ENCODE measurements around the gene TM9SF4.

TM9SF4 gene, protein sequence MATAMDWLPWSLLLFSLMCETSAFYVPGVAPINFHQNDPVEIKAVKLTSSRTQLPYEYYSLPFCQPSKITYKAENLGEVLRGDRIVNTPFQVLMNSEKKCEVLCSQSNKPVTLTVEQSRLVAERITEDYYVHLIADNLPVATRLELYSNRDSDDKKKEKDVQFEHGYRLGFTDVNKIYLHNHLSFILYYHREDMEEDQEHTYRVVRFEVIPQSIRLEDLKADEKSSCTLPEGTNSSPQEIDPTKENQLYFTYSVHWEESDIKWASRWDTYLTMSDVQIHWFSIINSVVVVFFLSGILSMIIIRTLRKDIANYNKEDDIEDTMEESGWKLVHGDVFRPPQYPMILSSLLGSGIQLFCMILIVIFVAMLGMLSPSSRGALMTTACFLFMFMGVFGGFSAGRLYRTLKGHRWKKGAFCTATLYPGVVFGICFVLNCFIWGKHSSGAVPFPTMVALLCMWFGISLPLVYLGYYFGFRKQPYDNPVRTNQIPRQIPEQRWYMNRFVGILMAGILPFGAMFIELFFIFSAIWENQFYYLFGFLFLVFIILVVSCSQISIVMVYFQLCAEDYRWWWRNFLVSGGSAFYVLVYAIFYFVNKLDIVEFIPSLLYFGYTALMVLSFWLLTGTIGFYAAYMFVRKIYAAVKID

DNA sequence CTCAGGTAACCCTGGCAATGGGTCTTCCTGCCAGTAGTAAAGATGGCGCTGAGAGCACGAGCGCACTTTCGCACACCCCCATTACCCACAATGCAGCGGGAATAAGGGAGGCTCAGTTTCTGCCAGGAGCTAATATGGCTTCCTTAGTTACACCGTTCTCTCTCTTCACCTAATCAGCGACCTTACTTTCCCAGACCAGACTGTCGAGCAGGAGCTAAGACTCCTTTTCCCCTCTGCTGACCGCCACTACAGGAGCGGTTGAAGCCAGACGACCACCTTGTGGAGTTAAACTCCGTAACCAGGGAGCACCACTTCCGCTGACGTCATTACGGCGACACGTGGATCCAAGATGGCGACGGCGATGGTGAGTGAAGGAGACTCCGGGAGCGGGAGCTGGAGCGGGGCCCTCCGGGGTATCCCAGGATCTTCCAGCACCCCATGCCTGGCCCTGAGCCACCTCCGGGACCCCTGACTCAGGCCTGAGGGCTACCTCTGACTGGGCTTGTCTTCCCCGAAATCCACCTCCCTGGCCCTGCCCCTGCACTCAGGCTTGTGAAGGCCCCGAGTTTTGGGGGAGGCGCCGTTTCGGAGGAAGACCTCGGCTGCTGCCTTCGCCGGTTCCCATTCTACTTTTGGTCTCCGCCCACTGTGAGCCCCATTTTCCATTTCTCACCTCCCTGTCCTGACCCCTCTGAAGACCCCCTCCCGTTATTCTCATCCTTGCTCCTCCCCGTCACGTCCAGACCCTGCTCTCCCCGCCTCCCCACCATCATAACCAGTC, at the start of gene TM9SF4:
Gene TM9SF4, plus strand, starts transcription at position 323 of the 781 bp plus-strand sequence. Its CDS starts 27 bp downstream, at position 350.
- DNase-seq = peak; percentile 98

DNA sequence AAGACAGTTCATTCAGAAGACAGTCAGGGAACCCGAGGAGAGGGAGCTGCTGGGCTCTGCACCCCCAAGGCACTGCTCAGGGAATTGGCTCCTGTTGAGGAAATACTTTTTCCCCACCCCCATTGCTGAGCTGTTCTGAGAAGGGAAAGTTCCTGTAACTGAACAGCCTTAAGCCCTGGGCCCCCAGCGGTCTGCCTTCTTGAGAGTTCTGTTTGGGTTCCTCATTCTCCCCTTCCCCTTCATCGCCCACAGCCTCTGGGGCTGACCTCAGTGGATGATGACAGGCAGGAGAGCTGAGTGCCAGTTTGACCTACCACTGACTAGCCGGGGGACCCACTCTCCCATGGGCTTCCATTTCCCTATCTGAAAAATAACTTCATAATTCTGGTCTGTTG, 46.7 kb upstream of the TM9SF4 start:
- no peak for DNase-seq

- DNase-seq = no peak
Observed at GRCh38 chr20:32063695-32064094, 45.8 kb upstream of the TM9SF4 start.

DNA sequence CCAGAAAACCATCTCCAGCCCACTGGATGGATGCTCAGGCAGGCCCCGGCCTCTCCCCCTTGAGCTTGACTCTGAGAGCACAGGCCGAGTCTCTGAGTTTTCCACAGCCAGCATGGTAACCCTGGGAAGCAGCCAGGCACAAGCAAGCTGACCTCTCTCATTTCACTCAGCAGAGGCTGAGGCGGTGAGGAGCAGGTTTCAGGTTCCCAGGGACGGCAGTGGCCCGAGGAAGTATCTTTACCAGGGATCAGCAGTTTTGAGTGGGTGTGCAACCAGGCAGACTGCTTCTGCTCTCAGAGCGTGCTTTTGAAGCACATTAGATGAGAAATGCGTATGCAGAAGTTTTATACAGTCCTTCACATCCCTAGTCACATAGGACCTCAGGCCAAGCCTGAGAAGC, 44.8 kb upstream of the TM9SF4 start:
- no peak for DNase-seq

GRCh38 chr20:32067234-32067821, 42.2 kb upstream of the TM9SF4 start:
- DNase-seq = no peak

DNA sequence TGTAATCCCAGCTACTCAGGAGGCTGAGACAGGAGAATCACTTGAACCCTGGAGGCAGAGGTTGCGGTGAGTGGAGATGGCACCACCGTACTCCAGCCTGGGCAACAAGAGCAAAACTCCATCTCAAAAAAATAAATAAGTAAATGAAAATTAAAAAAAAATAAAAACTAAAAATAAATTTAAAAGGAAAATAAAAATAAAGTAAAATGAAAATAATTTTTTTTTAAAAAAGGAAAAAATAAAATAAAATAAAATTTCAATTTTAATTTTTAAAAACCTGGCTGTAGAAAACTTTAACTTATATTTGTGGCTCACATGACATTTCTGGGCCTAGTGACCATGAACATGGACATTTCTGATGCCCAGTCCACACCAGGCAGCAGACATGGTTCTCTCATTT, 41.3 kb upstream of the TM9SF4 start:
- DNase-seq = no peak

DNA sequence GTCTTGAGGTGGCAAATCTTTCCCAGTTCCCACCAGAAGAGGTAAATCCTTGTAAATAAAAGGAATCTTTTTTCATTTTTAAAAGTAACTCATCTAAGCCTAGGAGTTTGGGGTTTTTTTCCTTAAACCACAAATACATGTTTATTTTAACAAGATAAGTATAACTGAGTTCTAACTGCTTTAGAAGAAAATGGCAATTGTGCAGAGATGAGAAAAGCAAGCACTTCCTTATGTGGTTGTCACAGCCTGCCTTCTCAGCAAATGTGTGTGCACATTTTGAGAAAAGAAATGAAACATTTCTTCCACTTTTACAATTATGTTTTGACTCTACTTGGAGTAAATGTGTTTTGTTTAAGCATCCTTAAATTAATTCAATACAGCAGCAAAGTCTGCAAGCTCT, 39.8 kb upstream of the TM9SF4 start:
- DNase-seq = no peak

- no peak for DNase-seq
Observed at GRCh38 chr20:32070282-32070681, 39.2 kb upstream of the TM9SF4 start.

DNA sequence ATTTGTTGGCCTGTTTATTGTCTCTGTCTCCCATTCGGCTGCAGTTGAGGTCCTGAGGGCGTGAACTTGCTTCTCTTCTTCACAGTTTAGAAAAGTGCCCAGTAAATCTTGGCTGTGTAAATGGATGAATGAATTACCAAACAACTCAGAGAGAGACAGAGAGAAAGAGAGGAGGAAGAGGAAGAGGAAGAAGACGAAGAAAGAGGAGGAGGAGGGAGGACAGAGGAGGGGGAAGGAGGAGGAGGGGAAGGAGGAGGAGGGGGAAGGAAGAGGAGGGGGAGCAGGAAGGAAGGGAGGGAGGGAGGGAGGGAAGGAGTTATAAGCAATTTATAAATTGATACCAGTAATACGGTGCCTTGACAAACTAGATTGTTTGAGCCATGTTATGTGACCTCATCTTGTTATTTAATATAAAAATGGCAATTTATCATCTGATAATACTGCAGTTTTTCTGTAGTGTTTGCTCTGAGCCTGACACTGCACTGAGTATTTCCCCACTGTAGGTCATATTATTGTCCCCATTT, 38.8 kb upstream of the TM9SF4 start:
- no peak for DNase-seq

GRCh38 chr20:32071395-32072167, 37.9 kb upstream of the TM9SF4 start:
- no peak for DNase-seq

GRCh38 chr20:32072168-32072750, 37.3 kb upstream of the TM9SF4 start:
- DNase-seq = no peak

- DNase-seq = no peak
Observed at GRCh38 chr20:32075534-32075933, 34.0 kb upstream of the TM9SF4 start.

GRCh38 chr20:32077190-32077589, 32.3 kb upstream of the TM9SF4 start:
- DNase-seq = no peak

DNA sequence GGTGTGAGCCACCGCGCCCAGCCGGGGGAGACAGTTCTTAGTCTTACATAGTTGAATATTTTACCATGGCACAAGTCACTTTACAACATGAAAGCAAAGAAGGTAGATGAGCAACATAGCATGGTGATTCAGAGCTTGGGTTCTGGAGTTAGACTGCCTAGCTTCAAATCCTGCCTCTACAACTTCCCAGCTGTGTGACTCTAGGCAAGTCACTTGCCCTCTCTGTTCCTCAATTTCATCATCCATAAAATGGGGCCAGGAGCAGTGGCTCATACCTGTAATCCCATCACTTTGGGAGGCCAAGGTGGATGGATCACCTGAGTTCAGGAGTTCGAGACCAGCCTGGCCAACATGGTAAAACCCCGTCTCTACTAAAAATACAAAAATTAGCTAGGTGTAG, 31.2 kb upstream of the TM9SF4 start:
- DNase-seq = no peak

- DNase-seq = no peak
Observed at GRCh38 chr20:32078791-32079190, 30.7 kb upstream of the TM9SF4 start.

DNA sequence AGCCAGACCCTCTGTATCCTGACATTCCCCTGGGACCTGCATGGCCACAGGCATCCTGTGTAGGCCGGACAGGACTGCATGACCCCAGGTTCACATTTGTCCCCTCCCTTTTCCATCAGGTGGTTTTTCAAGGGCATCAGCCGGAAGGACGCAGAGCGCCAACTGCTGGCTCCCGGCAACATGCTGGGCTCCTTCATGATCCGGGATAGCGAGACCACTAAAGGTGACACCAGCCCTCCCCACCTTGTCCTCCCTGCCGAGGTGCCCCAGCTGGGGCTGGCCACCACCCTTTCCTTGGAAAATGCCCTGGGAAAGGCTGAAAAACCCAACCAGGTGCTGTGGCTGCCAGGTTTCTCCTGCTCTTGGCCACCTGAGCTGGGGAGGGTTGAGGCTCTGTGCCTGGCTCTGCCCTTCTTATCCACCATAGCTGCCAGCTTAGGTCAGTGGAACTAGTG, 29.8 kb upstream of the TM9SF4 start:
- no peak for DNase-seq

- DNase-seq = no peak
Observed at GRCh38 chr20:32080783-32081182, 28.7 kb upstream of the TM9SF4 start.

- DNase-seq = no peak
Observed at GRCh38 chr20:32083469-32083868, 26.0 kb upstream of the TM9SF4 start.

- no peak for DNase-seq
Observed at GRCh38 chr20:32087070-32087469, 22.4 kb upstream of the TM9SF4 start.

GRCh38 chr20:32088759-32089158, 20.8 kb upstream of the TM9SF4 start:
- DNase-seq = no peak

GRCh38 chr20:32089637-32090362, 19.7 kb upstream of the TM9SF4 start:
- DNase-seq = no peak

Data from NCI-H1092 treated with DMSO at 0.1 percent for 48 hours (cell line).